ENCODE results near the gene SERPINA5. TPM values are rescaled to one million over a fixed set of nuclear protein-coding genes. Genes with fewer than 3 reads are reported as not detected.

Gene SERPINA5
- total RNA-seq, 1 experiment from 2014 or later, result 3.0 TPM

DNA sequence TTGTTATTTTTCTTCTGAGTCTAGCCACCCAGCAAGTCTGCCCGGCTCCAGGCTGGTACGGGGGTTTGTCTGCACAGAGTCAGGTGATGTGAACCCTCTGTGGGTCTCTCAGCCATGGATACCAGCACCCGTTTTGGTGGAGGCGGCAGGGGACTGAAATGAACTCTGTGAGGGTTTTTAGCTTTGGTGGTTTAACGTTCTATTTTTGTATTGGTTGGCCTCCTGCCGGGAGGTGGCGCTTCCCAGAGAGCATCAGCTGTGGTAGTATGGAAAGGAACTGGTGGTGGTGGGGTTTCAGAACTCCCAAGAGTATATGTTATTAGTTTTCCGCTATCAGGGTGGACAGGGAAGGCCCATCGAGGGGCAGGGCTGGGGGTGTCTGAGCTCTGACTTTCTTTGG, 25.2 kb upstream of the SERPINA5 start:
- Histone ChIP-seq H3K9me2 (ENCODE audit: insufficient read depth) (no peaks in the 10 kb centered on the region), H3K9me3 (ENCODE audit: control insufficient read depth in 1 of 2, insufficient read depth in 1 of 2, low read depth in 1 of 2, low read length in 2 of 2) (no peaks in the 10 kb centered on the region), H3K27ac (ENCODE audit: low read depth, low read length) (no peak overlapping the region), H4K20me1 (ENCODE audit: insufficient read depth) (no peaks in the 10 kb centered on the region), H3K4me3 (replicated peaks in 1 of 2; ENCODE audit: low read depth in 1 of 2, low read length in 2 of 2) (no peak overlapping the region), H3K36me3 (ENCODE audit: control insufficient read depth in 1 of 2, insufficient read depth in 2 of 2, low read length in 2 of 2) (no peaks in the 10 kb centered on the region), H2AFZ (ENCODE audit: low read depth, low read length, poor library complexity, severe bottlenecking) (no peak overlapping the region), H3K4me2 (ENCODE audit: low read length) (no peak overlapping the region), H3K9ac (ENCODE audit: low read length) (no peak overlapping the region), H3K27me3 (ENCODE audit: insufficient read depth, low read length) (no peaks in the 10 kb centered on the region), H3K79me2 (ENCODE audit: insufficient read depth, low read length) (no peaks in the 10 kb centered on the region), H3K4me1 (ENCODE audit: control insufficient read depth in 1 of 2, insufficient read depth in 2 of 2, low read length in 2 of 2) (no peaks in the 10 kb centered on the region)
- no peak for TF ChIP-seq ATF3 (IDR thresholded peaks at IDR 0.05)
- TF ChIP-seq FOSL1 (IDR thresholded peaks at IDR 0.05; ENCODE audit: low read depth), result no peak
- TF ChIP-seq YY1 (IDR thresholded peaks at IDR 0.05; ENCODE audit: extremely low read depth, insufficient replicate concordance, low read depth, low read length), result no peak
- no peak for TF ChIP-seq ZNF274 (IDR thresholded peaks at IDR 0.05; ENCODE audit: low read depth, low read length)
- TF ChIP-seq EGR1 (IDR thresholded peaks at IDR 0.05; ENCODE audit: low read depth), result no peak
- TF ChIP-seq CTCF (IDR thresholded peaks at IDR 0.05 in 2 of 3, conservative IDR thresholded peaks at IDR 0.05 in 1 of 3; ENCODE audit: borderline replicate concordance in 1 of 3, insufficient read depth in 1 of 3, low read depth in 2 of 3, low read length in 2 of 3), result no peak
- TF ChIP-seq POLR2A (IDR thresholded peaks at IDR 0.05; ENCODE audit: borderline replicate concordance, extremely low read depth, insufficient read depth, insufficient read length), result no peak
- TF ChIP-seq EZH2phosphoT487 (IDR thresholded peaks at IDR 0.05; ENCODE audit: borderline replicate concordance), result no peak
- no peak for TF ChIP-seq REST (IDR thresholded peaks at IDR 0.05; ENCODE audit: low read depth)
- no peak for TF ChIP-seq ZBTB33 (IDR thresholded peaks at IDR 0.05; ENCODE audit: extremely low read depth, insufficient replicate concordance, low read length)
- no peak for TF ChIP-seq TCF7L2 (IDR thresholded peaks at IDR 0.05; ENCODE audit: borderline replicate concordance, extremely low read depth, insufficient read depth, insufficient read length)
- TF ChIP-seq ZFX (IDR thresholded peaks at IDR 0.05), result no peak
- TF ChIP-seq POLR2AphosphoS5 (IDR thresholded peaks at IDR 0.05; ENCODE audit: low read depth, low read length), result no peak
- intact Hi-C loops (cut with micrococcal nuclease), result no loop called here
- no TSS peak for BruUV-seq (replicated peaks)
- DNase-seq (ENCODE audit: low read depth, low spot score), result no peak
- no peak for ATAC-seq
- RAD21 ChIA-PET (ENCODE audit: low non-redundant PET in 1 of 2, low total read pairs in 2 of 2, uncharacterized antibody in 2 of 2, unreplicated experiment in 2 of 2), result no interaction called here
- CTCF ChIA-PET, result interaction anchor here (0.6 kb wide), 1 partner anchor 176 kb away, joined by 3 read pairs; no protein-coding TSS in a partner anchor
- POLR2A ChIA-PET, result no interaction called here
